Measurements from ENCODE around the gene CDC37L1.

Gene CDC37L1

GRCh38 chr9:4714266-4715016 is 35.1 kb downstream of the CDC37L1 start:
- no peak for DNase-seq (ENCODE audit: low read depth in 2 of 2)

- DNase-seq (ENCODE audit: low read depth in 2 of 2), result no peak
Observed at GRCh38 chr9:4716163-4716562, 36.8 kb downstream of the CDC37L1 start.

GRCh38 chr9:4717815-4718214 is 38.4 kb downstream of the CDC37L1 start:
- DNase-seq (ENCODE audit: low read depth in 2 of 2), result no peak

GRCh38 chr9:4718911-4719310 is 39.5 kb downstream of the CDC37L1 start:
- no peak for DNase-seq (ENCODE audit: low read depth in 2 of 2)

GRCh38 chr9:4721736-4722135 is 42.4 kb downstream of the CDC37L1 start:
- DNase-seq (ENCODE audit: low read depth in 2 of 2), result no peak

GRCh38 chr9:4725706-4726442 is 46.5 kb downstream of the CDC37L1 start:
- DNase-seq (ENCODE audit: low read depth in 2 of 2), result no peak

GRCh38 chr9:4727593-4727992 is 48.2 kb downstream of the CDC37L1 start:
- DNase-seq (ENCODE audit: low read depth in 2 of 2), result no peak

GRCh38 chr9:4732890-4733289 is 53.5 kb downstream of the CDC37L1 start:
- DNase-seq (ENCODE audit: low read depth in 2 of 2), result no peak

GRCh38 chr9:4734150-4734549 is 54.8 kb downstream of the CDC37L1 start:
- DNase-seq (ENCODE audit: low read depth in 2 of 2), result no peak

GRCh38 chr9:4738866-4739586 is 59.7 kb downstream of the CDC37L1 start:
- no peak for DNase-seq (ENCODE audit: low read depth in 2 of 2)

GRCh38 chr9:4739587-4740387 is 60.4 kb downstream of the CDC37L1 start:
- DNase-seq (ENCODE audit: low read depth in 2 of 2), result no peak

- DNase-seq (ENCODE audit: low read depth in 2 of 2), result no peak
Observed at GRCh38 chr9:4740388-4740637, 60.9 kb downstream of the CDC37L1 start.

- peak; percentile 74 to 78 for DNase-seq (ENCODE audit: low read depth in 2 of 2)
Observed at GRCh38 chr9:4740638-4741364, 61.4 kb downstream of the CDC37L1 start, which contains the start of gene AK3. TSS of gene AK3 (minus strand) at chr9:4741202. CDS start at chr9:4741087, 115 bp downstream.

GRCh38 chr9:4741365-4742089 is 62.2 kb downstream of the CDC37L1 start:
- no peak for DNase-seq (ENCODE audit: low read depth in 2 of 2)

- no peak for DNase-seq (ENCODE audit: low read depth in 2 of 2)
Observed at GRCh38 chr9:4742246-4742645, 62.9 kb downstream of the CDC37L1 start.

- DNase-seq (ENCODE audit: low read depth in 2 of 2), result no peak
Observed at GRCh38 chr9:4743131-4743875, 63.9 kb downstream of the CDC37L1 start.

- no peak for DNase-seq (ENCODE audit: low read depth in 2 of 2)
Observed at GRCh38 chr9:4746278-4747030, 67.1 kb downstream of the CDC37L1 start.

- DNase-seq (ENCODE audit: low read depth in 2 of 2), result no peak
Observed at GRCh38 chr9:4748612-4749011, 69.2 kb downstream of the CDC37L1 start.

GRCh38 chr9:4750023-4750673 is 70.8 kb downstream of the CDC37L1 start:
- no peak for DNase-seq (ENCODE audit: low read depth in 2 of 2)

Data from stimulated activated CD8-positive, alpha-beta memory T cell treated with anti-CD3 and anti-CD28 coated beads, Interleukin-2, amount 100 ng/mL, for 1 hour (primary cell).